ENCODE results near the gene ANKS3.
A peak's percentile ranks its signal among the peaks of the same experiment; 100 is the strongest.

Gene ANKS3, protein sequence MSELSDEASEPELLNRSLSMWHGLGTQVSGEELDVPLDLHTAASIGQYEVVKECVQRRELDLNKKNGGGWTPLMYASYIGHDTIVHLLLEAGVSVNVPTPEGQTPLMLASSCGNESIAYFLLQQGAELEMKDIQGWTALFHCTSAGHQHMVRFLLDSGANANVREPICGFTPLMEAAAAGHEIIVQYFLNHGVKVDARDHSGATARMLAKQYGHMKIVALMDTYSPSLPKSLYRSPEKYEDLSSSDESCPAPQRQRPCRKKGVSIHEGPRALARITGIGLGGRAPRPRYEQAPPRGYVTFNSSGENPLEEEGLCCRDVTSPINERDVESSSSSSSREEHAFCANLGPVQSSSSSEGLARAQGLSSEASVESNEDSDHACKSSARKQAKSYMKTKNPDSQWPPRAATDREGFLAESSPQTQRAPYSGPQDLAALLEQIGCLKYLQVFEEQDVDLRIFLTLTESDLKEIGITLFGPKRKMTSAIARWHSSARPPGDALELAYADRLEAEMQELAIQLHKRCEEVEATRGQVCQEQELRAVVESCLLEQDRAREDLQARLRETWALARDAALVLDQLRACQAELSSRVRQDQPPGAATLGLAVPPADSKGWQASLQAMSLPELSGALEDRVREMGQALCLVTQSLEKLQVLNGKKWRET

DNA sequence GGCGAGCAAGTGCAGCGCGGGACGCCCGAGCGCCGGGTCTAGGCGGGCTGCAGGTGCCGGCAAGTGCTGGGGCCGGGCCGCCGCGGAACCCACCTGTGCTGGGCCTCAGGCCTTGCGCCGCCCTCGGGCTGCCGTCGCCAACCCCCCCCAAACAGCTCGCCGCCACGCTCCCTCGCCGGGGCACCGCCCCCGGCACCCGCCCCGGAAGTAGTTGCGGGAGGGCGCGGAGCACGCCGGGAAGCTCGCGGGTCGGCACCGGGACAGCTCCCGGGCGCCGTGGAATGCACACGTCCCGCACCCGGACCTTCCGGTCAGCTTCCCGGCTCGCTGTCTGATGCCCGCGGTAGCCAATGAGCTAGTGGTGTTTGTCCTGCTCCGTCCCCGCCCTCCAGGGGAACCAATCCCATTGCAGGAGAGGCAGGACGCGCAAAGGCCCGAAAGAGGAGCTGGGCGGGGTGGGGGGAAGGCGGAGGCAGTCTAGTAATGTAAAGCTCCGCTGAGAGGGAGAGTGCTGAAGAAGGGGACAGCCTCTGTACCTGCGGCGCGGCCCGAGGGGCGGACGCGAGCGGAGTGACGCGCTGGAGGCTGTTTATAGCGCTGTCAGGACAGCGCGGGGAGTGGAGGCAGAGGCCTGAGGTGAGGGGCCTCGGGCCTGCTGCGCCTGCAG, at the start of gene ANKS3, which contains the start of gene DNAAF8:
ANKS3 (minus strand) TSS at position 209 of the 667 bp plus-strand sequence. CDS start 4,122 bp downstream, outside the sequence.
DNAAF8 (plus strand) TSS at position 475 of the 667 bp plus-strand sequence. CDS start 1,978 bp downstream, outside the sequence.
- peak; percentile 97 for DNase-seq (ENCODE audit: low read depth)

DNA sequence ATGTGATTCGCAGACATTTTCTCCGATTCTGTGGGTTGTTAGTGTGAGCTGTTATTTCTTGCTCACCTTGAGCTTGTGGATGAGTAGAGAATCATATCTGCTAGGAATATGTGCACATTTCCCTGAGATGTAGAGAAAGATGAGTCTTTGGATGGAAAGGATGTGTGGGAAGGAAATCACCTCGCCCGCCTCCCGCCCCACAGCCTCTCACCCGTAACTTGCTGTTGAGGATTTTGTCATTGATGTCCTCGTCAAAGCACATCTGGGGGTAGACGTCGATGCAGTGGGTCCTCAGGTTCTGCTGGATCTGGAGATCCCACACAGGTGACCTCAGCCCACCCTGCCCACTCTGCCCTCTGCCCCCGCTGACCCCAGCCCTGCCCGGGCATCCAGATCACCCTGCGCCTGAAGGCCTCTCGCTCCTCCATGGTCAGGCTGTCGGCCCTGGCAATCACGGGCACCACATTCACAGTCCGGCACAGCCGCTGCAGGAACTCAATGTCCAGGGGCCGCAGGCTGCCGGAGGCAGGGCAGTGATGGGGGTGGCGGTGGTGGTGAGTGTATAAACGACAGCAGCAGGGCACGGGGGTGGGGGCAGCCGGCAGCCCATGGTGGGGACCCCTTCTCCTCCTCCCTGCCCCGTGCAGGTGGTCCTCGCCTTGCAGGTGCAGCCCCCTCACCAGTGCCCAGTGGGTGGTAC, 49.3 kb upstream of the ANKS3 start:
- no peak for DNase-seq (ENCODE audit: low read depth)

DNA sequence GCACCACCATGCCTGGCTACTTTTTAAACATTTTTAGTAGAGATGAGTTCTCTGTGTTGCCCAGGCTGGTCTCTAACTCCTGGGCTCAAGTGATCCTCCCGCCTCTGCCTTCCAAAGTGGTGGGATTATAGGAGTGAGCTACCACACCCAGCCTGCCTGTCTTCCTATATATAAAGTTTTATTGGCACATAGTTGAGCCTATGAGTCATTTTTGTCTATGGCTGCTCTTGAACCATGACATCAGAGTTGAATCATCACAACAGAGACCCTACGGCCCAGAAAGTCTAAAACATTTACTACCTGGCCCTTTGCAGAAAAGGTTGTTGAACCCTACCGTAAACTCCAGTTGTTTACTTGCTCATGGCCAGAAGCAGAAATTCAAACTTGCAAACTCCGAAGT, 46.2 kb upstream of the ANKS3 start:
- no peak for DNase-seq (ENCODE audit: low read depth)

DNA sequence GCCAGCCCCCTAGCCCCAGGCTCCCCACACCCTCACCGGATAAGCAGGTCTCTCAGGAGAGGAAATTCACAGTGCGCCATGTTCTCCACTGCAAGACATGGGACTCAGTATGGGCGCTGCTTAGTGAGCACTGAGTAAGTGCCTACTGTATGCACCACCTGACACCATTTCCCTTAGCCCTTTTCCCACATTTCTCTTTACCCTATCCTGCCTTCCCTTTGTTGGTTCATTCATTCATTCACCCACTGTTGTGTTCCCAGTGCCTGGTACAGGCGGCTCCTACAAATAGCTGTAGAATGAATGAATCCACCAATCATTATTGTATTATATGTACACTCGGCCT, 44.0 kb upstream of the ANKS3 start:
- DNase-seq (ENCODE audit: low read depth), result no peak

GRCh38 chr16:4777339-4778049, 43.4 kb upstream of the ANKS3 start:
- no peak for DNase-seq (ENCODE audit: low read depth)

GRCh38 chr16:4776141-4776705, 42.2 kb upstream of the ANKS3 start:
- no peak for DNase-seq (ENCODE audit: low read depth)

- DNase-seq (ENCODE audit: low read depth), result no peak
Observed at GRCh38 chr16:4775005-4775404, 40.9 kb upstream of the ANKS3 start.

DNA sequence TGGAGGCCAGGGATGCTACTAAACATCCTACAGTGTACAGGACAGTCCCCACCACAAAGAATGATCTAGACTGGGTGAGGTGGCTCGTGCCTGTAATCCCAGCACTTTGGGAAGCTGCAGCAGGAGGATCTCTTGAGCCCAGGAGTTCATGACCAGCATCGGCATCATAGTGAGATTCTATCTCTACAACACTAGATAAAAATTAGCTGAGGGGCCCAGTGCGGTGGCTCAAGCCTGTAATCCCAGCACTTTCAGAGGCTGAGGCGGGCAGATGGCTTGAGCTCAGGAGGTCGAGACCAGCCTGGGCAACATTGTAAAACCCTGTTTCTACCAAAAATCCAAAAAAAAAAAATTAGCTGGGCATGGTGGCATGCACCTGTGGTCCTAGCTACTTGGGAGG, 38.3 kb upstream of the ANKS3 start:
- DNase-seq (ENCODE audit: low read depth), result no peak

GRCh38 chr16:4771646-4772045, 37.6 kb upstream of the ANKS3 start:
- DNase-seq (ENCODE audit: low read depth), result no peak

- DNase-seq (ENCODE audit: low read depth), result no peak
Observed at GRCh38 chr16:4769306-4769638, 35.2 kb upstream of the ANKS3 start.

GRCh38 chr16:4768549-4769305, 34.7 kb upstream of the ANKS3 start:
- DNase-seq (ENCODE audit: low read depth), result peak; percentile 94

- no peak for DNase-seq (ENCODE audit: low read depth)
Observed at GRCh38 chr16:4767872-4768548, 33.9 kb upstream of the ANKS3 start.

DNA sequence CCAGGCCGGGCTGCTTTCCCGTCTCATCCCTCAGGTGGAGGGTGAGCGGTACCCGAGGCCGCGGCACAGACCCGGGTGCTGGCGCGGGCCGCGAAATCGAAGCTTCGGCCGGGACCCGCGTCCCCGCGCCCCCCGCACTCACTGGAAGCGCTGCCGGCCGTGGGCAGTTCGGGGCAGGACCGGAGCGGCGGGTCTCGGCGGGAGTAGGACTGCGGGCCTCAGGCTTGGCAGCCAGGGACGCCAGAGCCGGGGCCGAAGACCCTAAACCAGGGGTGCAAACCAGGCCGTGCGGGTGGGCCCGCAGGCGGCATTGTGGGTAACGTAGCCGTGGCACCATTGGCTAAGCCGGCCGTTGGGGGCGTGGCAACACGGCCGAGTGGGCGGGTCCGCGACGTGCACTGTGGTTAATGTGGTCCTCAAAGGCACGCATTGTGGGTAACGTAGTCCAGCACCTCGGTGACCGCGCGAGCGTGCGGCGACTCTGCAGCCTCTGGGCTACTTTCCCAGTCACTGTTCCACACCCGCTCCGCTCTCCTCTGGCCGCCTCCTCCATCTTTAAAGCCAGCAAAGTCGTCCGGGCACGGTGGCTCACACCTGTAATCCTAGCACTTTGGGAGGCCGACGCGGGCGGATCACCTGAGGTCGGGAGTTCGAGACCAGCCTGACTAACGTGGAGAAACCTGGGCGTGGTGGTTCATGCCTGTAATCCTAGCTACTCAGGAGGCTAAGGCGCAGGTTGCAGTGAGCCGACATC, 33.0 kb upstream of the ANKS3 start, which contains the start of gene ZNF500:
ZNF500 (minus strand) TSS at position 288 of the 754 bp plus-strand sequence. CDS start 1,184 bp downstream, outside the sequence.
- peak; percentile 91 for DNase-seq (ENCODE audit: low read depth)

DNA sequence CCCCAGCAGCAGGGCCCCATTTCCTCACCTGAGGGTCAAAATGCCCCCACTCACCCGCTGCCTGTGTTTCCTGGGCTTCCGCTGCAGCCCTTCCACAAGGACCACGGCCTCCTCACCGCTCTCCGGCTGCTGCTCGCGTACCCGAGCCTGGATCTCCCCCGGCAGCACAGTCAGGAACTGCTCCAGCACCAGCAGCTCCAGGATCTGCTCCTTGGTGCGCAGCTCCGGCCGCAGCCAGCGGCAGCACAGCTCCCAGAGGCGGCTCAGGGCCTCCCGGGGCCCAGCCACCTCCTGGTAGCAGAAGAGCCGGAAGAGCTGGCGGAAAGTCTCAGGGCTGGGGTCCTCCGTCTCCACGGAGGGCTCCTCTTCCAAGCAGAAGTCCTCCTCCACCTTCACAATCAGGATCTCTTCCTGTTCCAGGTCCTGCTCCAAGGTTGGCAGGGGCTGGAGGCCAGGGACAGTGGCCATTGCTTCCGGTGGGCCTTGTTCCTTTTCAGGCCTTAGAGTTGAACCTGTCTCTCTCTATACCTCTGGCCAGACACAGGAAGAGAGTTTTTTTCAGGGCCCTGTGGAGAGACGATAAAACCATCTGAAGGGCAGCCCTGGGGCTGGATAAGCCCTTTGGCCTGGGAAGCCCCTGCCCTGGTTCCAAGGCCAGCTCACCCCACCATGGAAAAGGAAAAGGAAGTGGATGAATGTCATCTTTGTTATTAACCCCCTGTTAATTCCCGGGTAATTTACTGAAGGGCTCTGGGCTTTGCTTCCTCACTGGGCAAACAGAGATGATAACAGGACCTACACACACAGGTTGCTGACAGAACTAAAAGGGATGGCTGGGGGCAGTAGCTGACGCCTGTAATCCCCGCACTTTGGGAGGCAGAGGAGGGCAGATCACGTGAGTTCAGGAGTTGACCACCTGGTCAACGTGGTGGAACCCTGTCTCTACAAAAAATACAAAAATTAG, 31.7 kb upstream of the ANKS3 start:
- DNase-seq (ENCODE audit: low read depth), result no peak

DNA sequence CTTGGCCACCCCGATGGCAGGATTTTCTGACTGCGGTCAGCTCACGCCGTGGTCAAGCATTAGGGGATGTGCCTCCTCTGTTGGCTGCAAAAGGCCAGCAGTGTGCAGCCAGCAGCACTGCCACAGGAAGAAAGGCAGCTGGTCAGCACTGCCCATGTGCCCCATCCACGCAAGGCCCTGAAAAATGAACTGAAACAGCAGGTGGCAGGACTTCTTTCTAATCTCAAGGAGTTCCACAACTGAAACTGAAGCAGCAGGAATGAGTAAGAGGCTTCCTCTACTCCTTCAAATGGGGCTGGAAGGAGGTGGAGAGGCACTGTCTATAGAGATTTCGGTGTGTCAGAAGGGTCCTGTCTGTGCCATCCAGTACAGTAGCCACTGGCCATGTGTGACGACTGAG, 29.7 kb upstream of the ANKS3 start:
- no peak for DNase-seq (ENCODE audit: low read depth)

DNA sequence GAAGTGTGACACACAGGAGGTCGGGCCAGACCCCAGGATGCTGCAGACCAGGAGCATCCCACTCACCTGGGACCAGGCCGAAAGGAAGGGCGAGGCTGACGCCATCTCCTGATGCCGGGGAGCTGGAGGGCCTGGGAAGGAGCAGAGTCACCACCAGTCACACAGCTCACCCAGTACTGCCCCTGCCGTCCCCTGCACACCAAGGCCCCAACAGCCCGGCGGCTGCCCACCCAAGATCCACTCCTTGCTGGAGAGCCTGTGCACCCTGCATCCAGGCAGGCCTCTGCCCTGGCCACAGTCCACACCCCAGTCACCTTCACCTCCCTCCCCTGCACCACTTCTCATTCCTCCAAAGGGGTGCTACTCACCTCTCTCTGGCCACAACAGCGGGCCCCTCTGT, 28.1 kb upstream of the ANKS3 start:
- DNase-seq (ENCODE audit: low read depth), result no peak

DNA sequence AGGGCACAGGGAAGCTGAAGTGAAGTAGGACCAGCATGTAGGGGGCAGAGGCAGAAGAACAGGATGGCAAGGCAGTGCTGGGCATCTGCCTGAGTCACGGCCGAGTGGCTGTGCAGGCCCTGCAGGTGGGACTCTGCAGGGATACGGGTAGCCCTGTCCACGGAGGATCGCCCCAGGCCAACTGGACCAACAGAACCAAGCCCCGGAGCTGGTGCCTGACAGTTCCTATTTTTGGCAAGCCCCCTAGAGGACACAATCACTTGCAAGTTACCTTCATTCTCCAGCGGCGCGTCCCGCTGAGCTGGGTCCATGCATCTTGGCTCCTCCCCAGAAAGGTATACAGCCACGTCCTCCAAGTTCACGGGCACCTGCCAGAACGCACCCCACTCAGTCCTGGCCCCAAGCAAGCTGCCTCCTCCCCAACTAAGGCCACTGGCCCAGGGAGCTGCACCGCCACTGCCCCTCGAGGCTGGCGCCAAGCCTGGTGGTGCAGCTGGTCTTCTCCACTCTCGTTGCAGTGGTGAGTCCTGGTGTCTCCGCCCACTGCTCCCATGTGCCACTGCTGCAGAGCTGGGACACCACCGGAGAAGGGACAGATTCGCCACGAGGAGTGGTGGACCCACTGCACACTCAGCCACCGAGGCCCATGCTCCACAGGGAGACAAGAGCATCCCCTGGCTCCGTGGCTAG, 26.3 kb upstream of the ANKS3 start:
- DNase-seq (ENCODE audit: low read depth), result no peak

Data from stromal cell of bone marrow (primary cell).